NCI-H2029 (cell line): Measurements from ENCODE around the gene PCDHB7.
"Not testable (repeated sequence)": the region's sequence is repeated elsewhere in the genome, so short reads cannot be mapped to it uniquely, and the experiment has no call there.

Experiments
- DNase-seq: peaks from one replicate; lab custom pipeline; 2025; lab: John Stamatoyannopoulos, UW

The PCDHB7 gene

GRCh38 chr5:141180313-141180712, 7.9 kb downstream of the PCDHB7 start:
- no peak for DNase-seq

GRCh38 chr5:141182248-141182647, 9.8 kb downstream of the PCDHB7 start, which contains the start of gene PCDHB16:
Gene PCDHB16, plus strand, starts transcription at chr5:141182387. Its CDS starts 173 bp downstream, at chr5:141182560.
- peak; percentile 54 for DNase-seq

DNA sequence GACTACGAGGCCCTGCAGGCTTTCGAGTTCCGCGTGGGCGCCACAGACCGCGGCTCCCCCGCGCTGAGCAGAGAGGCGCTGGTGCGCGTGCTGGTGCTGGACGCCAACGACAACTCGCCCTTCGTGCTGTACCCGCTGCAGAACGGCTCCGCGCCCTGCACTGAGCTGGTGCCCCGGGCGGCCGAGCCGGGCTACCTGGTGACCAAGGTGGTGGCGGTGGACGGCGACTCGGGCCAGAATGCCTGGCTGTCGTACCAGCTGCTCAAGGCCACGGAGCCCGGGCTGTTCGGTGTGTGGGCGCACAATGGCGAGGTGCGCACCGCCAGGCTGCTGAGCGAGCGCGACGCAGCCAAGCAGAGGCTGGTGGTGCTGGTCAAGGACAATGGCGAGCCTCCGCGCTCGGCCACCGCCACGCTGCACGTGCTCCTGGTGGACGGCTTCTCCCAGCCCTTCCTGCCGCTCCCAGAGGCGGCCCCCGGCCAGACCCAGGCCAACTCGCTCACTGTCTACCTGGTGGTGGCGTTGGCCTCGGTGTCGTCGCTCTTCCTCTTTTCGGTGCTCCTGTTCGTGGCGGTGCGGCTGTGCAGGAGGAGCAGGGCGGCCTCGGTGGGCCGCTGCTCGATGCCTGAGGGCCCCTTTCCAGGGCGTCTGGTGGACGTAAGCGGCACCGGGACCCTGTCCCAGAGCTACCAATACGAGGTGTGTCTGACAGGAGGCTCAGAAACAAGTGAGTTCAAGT, 11.8 kb downstream of the PCDHB7 start:
- DNase-seq: not testable (repeated sequence)

DNA sequence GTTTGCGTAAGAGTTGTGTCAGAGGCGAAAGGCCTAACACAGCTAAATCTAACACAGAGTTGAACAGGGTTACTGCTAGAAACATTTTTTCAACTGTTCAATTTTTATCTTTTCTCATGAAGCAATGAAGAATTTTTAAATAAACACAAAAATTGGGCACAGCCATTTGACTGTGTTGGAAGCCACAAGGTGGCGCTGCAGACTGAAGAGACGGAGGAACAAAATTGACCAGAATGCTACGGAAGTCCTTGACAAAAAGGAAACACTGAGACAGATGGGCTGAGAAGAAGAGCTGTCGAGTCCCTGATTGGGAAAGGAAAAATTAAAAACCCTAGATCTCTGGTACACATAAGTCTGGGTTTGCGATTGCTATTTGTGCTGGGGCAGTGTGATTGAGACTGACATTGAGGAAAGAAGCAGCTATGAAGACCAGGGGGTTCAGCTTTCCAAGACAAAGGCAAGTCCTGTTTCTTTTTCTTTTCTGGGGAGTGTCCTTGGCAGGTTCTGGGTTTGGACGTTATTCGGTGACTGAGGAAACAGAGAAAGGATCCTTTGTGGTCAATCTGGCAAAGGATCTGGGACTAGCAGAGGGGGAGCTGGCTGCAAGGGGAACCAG, 14.6 kb downstream of the PCDHB7 start, which contains the start of gene PCDHB9:
TSS of gene PCDHB9 (plus strand) at position 265 of the 616 bp plus-strand sequence. CDS start at position 423, 158 bp downstream.
- DNase-seq: peak; percentile 29

DNA sequence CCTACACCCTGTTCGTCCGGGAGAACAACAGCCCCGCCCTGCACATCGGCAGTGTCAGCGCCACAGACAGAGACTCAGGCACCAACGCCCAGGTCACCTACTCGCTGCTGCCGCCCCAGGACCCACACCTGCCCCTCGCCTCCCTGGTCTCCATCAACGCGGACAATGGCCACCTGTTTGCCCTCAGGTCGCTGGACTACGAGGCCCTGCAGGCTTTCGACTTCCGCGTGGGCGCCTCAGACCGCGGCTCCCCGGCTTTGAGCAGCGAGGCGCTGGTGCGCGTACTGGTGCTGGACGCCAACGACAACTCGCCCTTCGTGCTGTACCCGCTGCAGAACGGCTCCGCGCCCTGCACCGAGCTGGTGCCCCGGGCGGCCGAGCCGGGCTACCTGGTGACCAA, 16.2 kb downstream of the PCDHB7 start:
- not testable (repeated sequence) for DNase-seq

DNA sequence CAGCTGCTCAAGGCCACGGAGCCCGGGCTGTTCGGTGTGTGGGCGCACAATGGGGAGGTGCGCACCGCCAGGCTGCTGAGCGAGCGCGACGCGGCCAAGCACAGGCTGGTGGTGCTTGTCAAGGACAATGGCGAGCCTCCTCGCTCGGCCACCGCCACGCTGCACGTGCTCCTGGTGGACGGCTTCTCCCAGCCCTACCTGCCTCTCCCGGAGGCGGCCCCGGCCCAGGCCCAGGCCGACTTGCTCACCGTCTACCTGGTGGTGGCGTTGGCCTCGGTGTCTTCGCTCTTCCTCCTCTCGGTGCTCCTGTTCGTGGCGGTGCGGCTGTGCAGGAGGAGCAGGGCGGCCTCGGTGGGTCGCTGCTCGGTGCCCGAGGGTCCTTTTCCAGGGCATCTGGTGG, 16.7 kb downstream of the PCDHB7 start:
- DNase-seq: not testable (repeated sequence)

DNA sequence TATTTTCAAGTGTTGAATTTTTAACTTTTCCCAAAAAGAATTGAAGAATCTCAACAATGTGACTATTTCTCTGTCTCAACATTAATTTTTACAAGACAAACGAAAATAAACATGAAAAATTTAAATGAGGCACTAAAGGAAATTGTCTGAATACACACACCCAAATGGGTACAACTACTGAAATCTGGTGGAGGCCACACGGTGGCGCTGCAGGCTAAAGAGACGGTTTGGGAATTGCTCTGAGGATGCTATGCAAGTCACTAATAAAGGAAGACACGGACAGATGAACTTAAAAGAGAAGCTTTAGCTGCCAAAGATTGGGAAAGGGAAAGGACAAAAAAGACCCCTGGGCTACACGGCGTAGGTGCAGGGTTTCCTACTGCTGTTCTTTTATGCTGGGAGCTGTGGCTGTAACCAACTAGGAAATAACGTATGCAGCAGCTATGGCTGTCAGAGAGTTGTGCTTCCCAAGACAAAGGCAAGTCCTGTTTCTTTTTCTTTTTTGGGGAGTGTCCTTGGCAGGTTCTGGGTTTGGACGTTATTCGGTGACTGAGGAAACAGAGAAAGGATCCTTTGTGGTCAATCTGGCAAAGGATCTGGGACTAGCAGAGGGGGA, 19.8 kb downstream of the PCDHB7 start, which contains the start of gene PCDHB10:
TSS of gene PCDHB10 (plus strand) at position 244 of the 616 bp plus-strand sequence. CDS start at position 444, 200 bp downstream.
- no peak for DNase-seq

DNA sequence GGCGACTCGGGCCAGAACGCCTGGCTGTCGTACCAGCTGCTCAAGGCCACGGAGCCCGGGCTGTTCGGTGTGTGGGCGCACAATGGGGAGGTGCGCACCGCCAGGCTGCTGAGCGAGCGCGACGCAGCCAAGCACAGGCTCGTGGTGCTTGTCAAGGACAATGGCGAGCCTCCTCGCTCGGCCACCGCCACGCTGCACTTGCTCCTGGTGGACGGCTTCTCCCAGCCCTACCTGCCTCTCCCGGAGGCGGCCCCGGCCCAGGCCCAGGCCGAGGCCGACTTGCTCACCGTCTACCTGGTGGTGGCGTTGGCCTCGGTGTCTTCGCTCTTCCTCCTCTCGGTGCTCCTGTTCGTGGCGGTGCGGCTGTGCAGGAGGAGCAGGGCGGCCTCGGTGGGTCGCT, 21.9 kb downstream of the PCDHB7 start:
- not testable (repeated sequence) for DNase-seq

DNA sequence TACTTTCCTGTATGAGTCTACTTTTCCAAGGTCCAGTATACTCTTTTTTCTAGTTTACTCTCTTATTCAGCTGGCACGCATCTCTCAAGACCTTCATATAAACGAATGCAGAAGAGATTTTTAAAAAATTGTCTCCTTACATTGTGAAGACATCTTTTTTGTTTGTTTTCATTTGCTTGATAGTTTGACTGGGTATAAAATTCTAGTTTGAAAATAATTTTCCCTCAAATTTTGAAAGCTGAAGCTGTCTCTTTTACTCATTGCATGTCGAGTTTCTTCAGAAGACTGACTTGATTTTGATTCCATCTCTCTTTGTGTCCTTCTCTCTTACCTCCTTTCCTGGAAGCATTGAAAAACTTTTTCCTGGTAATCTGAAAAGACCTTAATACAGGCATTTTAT, 23.9 kb downstream of the PCDHB7 start:
- DNase-seq: no peak

DNA sequence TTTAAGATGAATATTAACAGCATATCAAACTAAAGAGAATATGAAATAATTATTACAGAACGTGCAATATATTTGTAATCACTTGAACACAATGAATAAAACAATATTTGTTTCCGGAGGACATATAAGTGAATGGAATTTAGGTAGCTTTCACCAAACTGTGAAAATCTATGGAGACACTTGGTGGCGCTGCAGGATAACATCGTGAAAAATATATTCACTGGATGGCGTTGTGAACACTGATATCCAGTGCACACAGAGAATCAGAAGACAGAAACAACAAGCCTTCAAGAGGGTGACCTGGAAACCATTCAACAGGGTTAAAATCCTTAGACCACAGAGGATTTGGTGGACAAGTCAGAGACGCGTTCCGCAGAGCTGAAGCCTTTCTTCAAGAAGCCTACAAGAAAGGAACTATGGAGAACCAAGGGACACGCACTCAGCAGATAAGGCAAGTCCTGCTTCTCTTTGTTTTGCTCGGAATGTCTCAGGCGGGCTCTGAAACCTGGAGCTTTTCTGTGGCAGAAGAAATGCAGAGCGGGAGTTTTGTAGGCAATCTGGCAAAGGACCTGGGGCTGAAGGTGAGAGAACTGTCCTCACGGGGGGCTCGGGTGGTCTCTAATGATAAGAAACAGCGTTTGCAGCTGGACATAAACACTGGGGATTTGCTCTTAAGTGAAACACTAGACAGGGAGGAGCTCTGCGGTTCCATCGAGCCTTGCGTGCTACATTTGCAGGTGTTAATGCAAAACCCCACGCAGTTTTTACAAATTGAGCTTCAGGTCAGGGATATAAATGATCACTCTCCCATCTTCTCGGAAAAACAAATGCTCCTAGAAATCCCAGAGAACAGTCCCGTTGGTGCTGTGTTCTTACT, 27.2 kb downstream of the PCDHB7 start, which contains the start of gene PCDHB11:
TSS of gene PCDHB11 (plus strand) at position 269 of the 877 bp plus-strand sequence. CDS start at position 417, 148 bp downstream.
- DNase-seq: no peak

GRCh38 chr5:141201126-141201525, 28.7 kb downstream of the PCDHB7 start:
- DNase-seq: not testable (repeated sequence)

DNA sequence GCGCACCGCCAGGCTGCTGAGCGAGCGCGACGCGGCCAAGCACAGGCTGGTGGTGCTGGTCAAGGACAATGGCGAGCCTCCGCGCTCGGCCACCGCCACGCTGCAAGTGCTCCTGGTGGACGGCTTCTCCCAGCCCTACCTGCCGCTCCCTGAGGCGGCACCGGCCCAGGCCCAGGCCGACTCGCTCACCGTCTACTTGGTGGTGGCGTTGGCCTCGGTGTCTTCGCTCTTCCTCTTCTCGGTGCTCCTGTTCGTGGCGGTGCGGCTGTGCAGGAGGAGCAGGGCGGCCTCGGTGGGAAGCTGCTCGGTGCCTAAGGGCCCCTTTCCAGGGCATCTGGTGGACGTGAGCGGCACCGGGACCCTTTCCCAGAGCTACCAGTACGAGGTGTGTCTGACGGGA, 29.2 kb downstream of the PCDHB7 start:
- not testable (repeated sequence) for DNase-seq

- DNase-seq: no peak
Measured at GRCh38 chr5:141208478-141208877, 36.0 kb downstream of the PCDHB7 start, which contains the start of gene PCDHB12. Gene PCDHB12, plus strand, starts transcription at chr5:141208719. Its CDS starts 189 bp downstream, at chr5:141208908.

- not testable (repeated sequence) for DNase-seq
Measured at GRCh38 chr5:141210281-141210680, 37.8 kb downstream of the PCDHB7 start.

- DNase-seq: not testable (repeated sequence)
Measured at GRCh38 chr5:141210849-141211248, 38.4 kb downstream of the PCDHB7 start.

DNA sequence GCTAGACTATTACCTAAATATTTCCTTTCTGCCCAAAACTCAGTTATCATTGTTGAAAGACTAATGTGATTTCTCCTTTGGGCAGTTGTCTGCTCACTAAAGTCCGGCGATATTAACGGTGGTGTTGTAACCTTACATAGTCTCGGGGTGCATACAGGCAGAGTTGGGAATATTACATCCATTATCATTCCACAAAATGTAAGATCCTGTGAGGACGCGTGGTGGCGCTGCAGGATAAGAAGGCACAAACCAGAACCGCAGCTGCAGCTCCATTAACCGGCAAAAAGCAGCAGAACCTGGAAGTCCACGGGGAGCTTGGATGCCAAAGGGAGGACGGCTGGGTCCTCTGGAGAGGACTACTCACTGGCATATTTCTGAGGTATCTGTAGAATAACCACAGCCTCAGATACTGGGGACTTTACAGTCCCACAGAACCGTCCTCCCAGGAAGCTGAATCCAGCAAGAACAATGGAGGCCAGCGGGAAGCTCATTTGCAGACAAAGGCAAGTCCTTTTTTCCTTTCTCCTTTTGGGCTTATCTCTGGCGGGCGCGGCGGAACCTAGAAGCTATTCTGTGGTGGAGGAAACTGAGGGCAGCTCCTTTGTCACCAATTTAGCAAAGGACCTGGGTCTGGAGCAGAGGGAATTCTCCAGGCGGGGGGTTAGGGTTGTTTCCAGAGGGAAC, 41.4 kb downstream of the PCDHB7 start, which contains the start of gene PCDHB13:
TSS of gene PCDHB13 (plus strand) at position 264 of the 684 bp plus-strand sequence. CDS start at position 469, 205 bp downstream.
- DNase-seq: not testable (repeated sequence)

DNA sequence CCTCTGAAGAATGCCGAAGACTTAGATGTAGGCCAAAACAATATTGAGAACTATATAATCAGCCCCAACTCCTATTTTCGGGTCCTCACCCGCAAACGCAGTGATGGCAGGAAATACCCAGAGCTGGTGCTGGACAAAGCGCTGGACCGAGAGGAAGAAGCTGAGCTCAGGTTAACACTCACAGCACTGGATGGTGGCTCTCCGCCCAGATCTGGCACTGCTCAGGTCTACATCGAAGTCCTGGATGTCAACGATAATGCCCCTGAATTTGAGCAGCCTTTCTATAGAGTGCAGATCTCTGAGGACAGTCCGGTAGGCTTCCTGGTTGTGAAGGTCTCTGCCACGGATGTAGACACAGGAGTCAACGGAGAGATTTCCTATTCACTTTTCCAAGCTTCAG, 42.1 kb downstream of the PCDHB7 start:
- not testable (repeated sequence) for DNase-seq

- DNase-seq: not testable (repeated sequence)
Measured at GRCh38 chr5:141215504-141215903, 43.1 kb downstream of the PCDHB7 start.

GRCh38 chr5:141216035-141216434, 43.6 kb downstream of the PCDHB7 start:
- not testable (repeated sequence) for DNase-seq

GRCh38 chr5:141223112-141223783, 50.8 kb downstream of the PCDHB7 start, which contains the start of gene PCDHB14:
Gene PCDHB14, plus strand, starts transcription at chr5:141223343. Its CDS starts 163 bp downstream, at chr5:141223506.
- DNase-seq: peak; percentile 34
